ENCODE results near the gene NINJ1. TPM values are rescaled to one million over a fixed set of nuclear protein-coding genes. Genes with fewer than 3 reads are reported as not detected.
A peak's percentile ranks its signal among the peaks of the same experiment; 100 is the strongest.

The NINJ1 gene
- total and polyA plus RNA-seq, 2 of the 8 experiments (the other 6 are each of a cell fraction or from before 2014, with no cell fraction given) = 28.2 to 65.6 TPM

GRCh38 chr9:93128715-93129224 lies 5.3 kb downstream of the NINJ1 start:
- Histone ChIP-seq H2AFZ (ENCODE audit: low read length) (no peak overlapping the region), H3K23me2 (ENCODE audit: low read depth, low read length) (peaks cover 11% of the 10 kb centered on the region; the same call in 1 of the 2 replicates), H3K79me2 (ENCODE audit: control insufficient read depth in 1 of 2, insufficient read depth in 2 of 2, low read length in 2 of 2) (peaks cover 0 to 11% of the 10 kb centered on the region in 2 experiments; a peak in 1 of 4 replicates), H3K4me3 (ENCODE audit: extremely low read depth in 1 of 4, insufficient read depth in 2 of 4, low read depth in 3 of 4, low read length in 4 of 4) (no peak overlapping the region), H3K9me3 (ENCODE audit: insufficient read depth in 2 of 2, low read depth in 1 of 2, low read length in 1 of 2) (no peaks in the 10 kb centered on the region), H2BK120ac (replicated peaks; ENCODE audit: low read depth, low read length) (no peak overlapping the region), H2AK5ac (ENCODE audit: low read depth, low read length) (0 out of 2 replicates have a peak overlapping the region, but pooled peaks have one; percentile 15), H3K36me3 (ENCODE audit: control insufficient read depth in 2 of 4, insufficient read depth in 4 of 4, low read length in 3 of 4) (peaks cover 0 to 4% (median 0%) of the 10 kb centered on the region in 4 experiments; a peak in 1 of 8 replicates), H4K5ac (ENCODE audit: insufficient read length, low read depth, low read length) (no peak overlapping the region), H3K9ac (replicated peaks in 1 of 4; ENCODE audit: extremely low read depth in 1 of 4, low read depth in 3 of 4, low read length in 3 of 4) (no peak overlapping the region), H3K23ac (ENCODE audit: insufficient read length) (no peak overlapping the region), H2BK20ac (ENCODE audit: low read length) (no peak overlapping the region), H3K14ac (ENCODE audit: insufficient read length) (no peak overlapping the region), H3K18ac (ENCODE audit: extremely low read depth, low read length) (no peak overlapping the region), H4K91ac (replicated peaks; ENCODE audit: insufficient read length, low read length) (no peak overlapping the region), H3K27ac (ENCODE audit: low read depth, low read length) (no peak overlapping the region), H3K4me1 (replicated peaks in 1 of 4; ENCODE audit: control insufficient read depth in 3 of 4, insufficient read depth in 4 of 4, low read length in 3 of 4) (peaks cover 0 to 36% (median 22%) of the 10 kb centered on the region in 4 experiments; a peak in 6 of 7 replicates), H4K20me1 (replicated peaks in 1 of 2; ENCODE audit: control insufficient read depth in 1 of 2, insufficient read depth in 2 of 2, low read length in 2 of 2) (peaks cover 0 to 16% of the 10 kb centered on the region in 2 experiments), H3K27me3 (replicated peaks in 1 of 4; ENCODE audit: control insufficient read depth in 3 of 4, extremely low read depth in 1 of 4, insufficient read depth in 3 of 4, low read length in 3 of 4) (no peaks in the 10 kb centered on the region; a peak in 1 of 7 replicates), H3K4ac (replicated peaks; ENCODE audit: insufficient read length, low read depth, low read length) (no peak overlapping the region), H2BK12ac (ENCODE audit: low read depth, low read length) (no peak overlapping the region), H3K79me1 (ENCODE audit: low read depth, low read length) (peaks cover 14% of the 10 kb centered on the region), H4K8ac (ENCODE audit: extremely low read depth, insufficient read depth, low read length) (no peak overlapping the region), H2BK5ac (ENCODE audit: low read depth, low read length) (no peak overlapping the region), H3K56ac (replicated peaks; ENCODE audit: insufficient read length, low read depth, low read length) (no peak overlapping the region), H2BK15ac (ENCODE audit: low read length) (0 out of 2 replicates have a peak overlapping the region, but pooled peaks have one; percentile 81), H3K4me2 (ENCODE audit: insufficient read depth in 1 of 2, low read depth in 2 of 2, low read length in 2 of 2) (no peak overlapping the region)
- CTCF ChIA-PET (ENCODE audit: partially characterized antibody) = interaction anchor here (1.1 to 3.5 kb wide), 10 partner anchors 9 to 176 kb away, joined by 3 to 17 read pairs (median 4); no protein-coding TSS in a partner anchor
- FAIRE-seq (no peak), DNase-seq (ENCODE audit: low read depth in 1 of 2, low spot score in 2 of 2) (no peak)
- 90% methylated on average over 10 of the region's 10 CpGs; no CpG with 5 or more reads in 1 of the 2 experiments for WGBS, 2 experiments (ENCODE audit: extremely low coverage in 1 of 2, insufficient coverage in 1 of 2, insufficient read length in 1 of 2, insufficient replicate concordance in 2 of 2, low coverage in 1 of 2, low lambda C conversion rate in 2 of 2, missing lambda C conversion rate in 1 of 2)
- POLR2A ChIA-PET (ENCODE audit: partially characterized antibody) = interaction anchor here (0.6 to 1.6 kb wide), 3 partner anchors 8 to 63 kb away, joined by 3 read pairs; no protein-coding TSS in a partner anchor
- TF ChIP-seq CEBPB (IDR thresholded peaks at IDR 0.05; ENCODE audit: low read depth, low read length) (no peak), CBX5 (IDR thresholded peaks at IDR 0.05; ENCODE audit: low read depth, low read length) (no peak), TEAD4 (IDR thresholded peaks at IDR 0.05; ENCODE audit: low read depth, low read length) (no peak), CHD1 (IDR thresholded peaks at IDR 0.05; ENCODE audit: low read depth, low read length) (no peak), SUZ12 (IDR thresholded peaks at IDR 0.05; ENCODE audit: low read length) (no peak), USF2 (IDR thresholded peaks at IDR 0.05; ENCODE audit: low read length) (no peak), CTCF (IDR thresholded peaks at IDR 0.05; ENCODE audit: control extremely low read depth in 1 of 3, insufficient read depth in 1 of 3, low read depth in 1 of 3, low read length in 3 of 3) (no peak), GABPA (IDR thresholded peaks at IDR 0.05; ENCODE audit: borderline replicate concordance, insufficient read depth, low read length) (no peak), MAX (IDR thresholded peaks at IDR 0.05) (no peak)

Data from H1 (cell line).